H9 (cell line): ENCODE measurements around the gene PCGF6. TPM values are rescaled to one million over a fixed set of nuclear protein-coding genes. Genes with fewer than 3 reads are reported as not detected.

ENCODE experiments used
- DNase-seq: peaks from one replicate; pipeline ENCODE4 v3.0.0-alpha.2; 2017
- H2AFZ ChIP-seq: one replicate; pipeline ENCODE4 v1.6.1; 2013; ENCODE audit warnings: mild to moderate bottlenecking, low read length, control low read depth, moderate library complexity
- H2AK5ac ChIP-seq: 2 replicates; pipeline ENCODE4 v1.6.1; 2013; ENCODE audit warnings: low read length, control low read depth, mixed read lengths; ENCODE audit not compliant: insufficient read length
- H2BK120ac ChIP-seq: one replicate; pipeline ENCODE4 v1.6.1; 2013; ENCODE audit warnings: low read depth, mild to moderate bottlenecking, low read length, control low read depth, inconsistent platforms; ENCODE audit not compliant: poor library complexity, severe bottlenecking
- H2BK12ac ChIP-seq: 2 replicates; pipeline ENCODE4 v1.6.1; 2013; ENCODE audit warnings: low read length, control low read depth, mixed read lengths, low read depth; ENCODE audit not compliant: insufficient read length
- H2BK15ac ChIP-seq: 2 replicates; pipeline ENCODE4 v1.6.1; 2013; ENCODE audit warnings: low read depth, low read length, control low read depth
- H2BK20ac ChIP-seq: one replicate; pipeline ENCODE4 v1.6.1; 2013; ENCODE audit warnings: low read depth, mild to moderate bottlenecking, low read length, control low read depth, inconsistent platforms; ENCODE audit not compliant: poor library complexity, severe bottlenecking
- H2BK5ac ChIP-seq: 2 replicates; pipeline ENCODE4 v1.6.1; 2013; ENCODE audit warnings: low read length, control low read depth, mixed read lengths; ENCODE audit not compliant: insufficient read length
- H3K14ac ChIP-seq: 2 replicates; pipeline ENCODE4 v1.6.1; 2013; ENCODE audit warnings: low read length, control low read depth; ENCODE audit not compliant: insufficient read depth
- H3K18ac ChIP-seq: 2 replicates; pipeline ENCODE4 v1.6.1; 2013; ENCODE audit warnings: low read depth, mild to moderate bottlenecking, mixed read lengths, low read length, control low read depth; ENCODE audit not compliant: insufficient read length
- H3K23ac ChIP-seq: 2 replicates; pipeline ENCODE4 v1.6.1; 2013; ENCODE audit warnings: low read length, control low read depth, mixed read lengths, low read depth; ENCODE audit not compliant: insufficient read length
- H3K23me2 ChIP-seq: 2 replicates; pipeline ENCODE4 v1.6.1; 2013; ENCODE audit warnings: low read depth, mild to moderate bottlenecking, mixed read lengths, low read length, control low read depth; ENCODE audit not compliant: insufficient read length, poor library complexity, severe bottlenecking
- H3K27ac ChIP-seq: 2 replicates; pipeline ENCODE4 v1.5.1; 2013; ENCODE audit warnings: low read length, control low read depth, mixed read lengths, low read depth; ENCODE audit not compliant: insufficient read length
- H3K27me3 ChIP-seq: 2 replicates; pipeline ENCODE4 v1.6.1; 2013; ENCODE audit warnings: low read length, control low read depth, inconsistent platforms; ENCODE audit not compliant: insufficient read depth
- H3K4ac ChIP-seq: 2 replicates; pipeline ENCODE4 v1.6.1; 2013; ENCODE audit warnings: low read depth, mild to moderate bottlenecking, control low read depth, inconsistent platforms, low read length, moderate library complexity
- H3K4me1 ChIP-seq: 2 replicates; pipeline ENCODE4 v1.6.1; 2013; ENCODE audit warnings: low read length, control low read depth, inconsistent platforms; ENCODE audit not compliant: insufficient read depth
- H3K4me2 ChIP-seq: 2 replicates; pipeline ENCODE4 v1.6.1; 2013; ENCODE audit warnings: low read length, control low read depth, mixed read lengths; ENCODE audit not compliant: insufficient read length, insufficient read depth
- H3K56ac ChIP-seq: 2 replicates; pipeline ENCODE4 v1.6.1; 2013; ENCODE audit warnings: low read depth, mild to moderate bottlenecking, mixed read lengths, low read length, control low read depth; ENCODE audit not compliant: insufficient read length
- H3K79me1 ChIP-seq: 2 replicates; pipeline ENCODE4 v1.6.1; 2013; ENCODE audit warnings: low read depth, mild to moderate bottlenecking, moderate library complexity, low read length, control low read depth, inconsistent platforms; ENCODE audit not compliant: insufficient read depth, poor library complexity, severe bottlenecking
- H3K79me2 ChIP-seq: 2 replicates; pipeline ENCODE4 v1.6.1; 2013; ENCODE audit warnings: low read length, control low read depth, inconsistent platforms; ENCODE audit not compliant: insufficient read depth
- H3K9ac ChIP-seq: 2 replicates; pipeline ENCODE4 v1.6.1; 2013; ENCODE audit warnings: low read length, control low read depth, mixed read lengths; ENCODE audit not compliant: insufficient read length; ENCODE audit errors: extremely low read depth
- H3K9me3 ChIP-seq: one replicate; pipeline ENCODE4 v1.6.1; 2013; ENCODE audit warnings: low read depth, low read length, inconsistent platforms; ENCODE audit not compliant: control insufficient read depth
- H3T11ph ChIP-seq: one replicate; pipeline ENCODE4 v1.6.1; 2013; ENCODE audit warnings: mild to moderate bottlenecking, low read length, control low read depth, inconsistent platforms
- H4K20me1 ChIP-seq: one replicate; pipeline ENCODE4 v1.6.1; 2013; ENCODE audit not compliant: control insufficient read depth, insufficient read length, insufficient read depth
- H4K5ac ChIP-seq: 2 replicates; pipeline ENCODE4 v1.6.1; 2013; ENCODE audit warnings: low read depth, mild to moderate bottlenecking, mixed read lengths, low read length, control low read depth; ENCODE audit not compliant: insufficient read length
- H4K8ac ChIP-seq: replicated peaks from 2 replicates; pipeline ENCODE4 v1.6.1; 2013; ENCODE audit warnings: low read length, control low read depth, mixed read lengths, low read depth; ENCODE audit not compliant: insufficient read length
- H4K91ac ChIP-seq: 2 replicates; pipeline ENCODE4 v1.6.1; 2013; ENCODE audit warnings: low read depth, mild to moderate bottlenecking, moderate library complexity, mixed read lengths, low read length, control low read depth; ENCODE audit not compliant: insufficient read length
- H3K27ac Mint-ChIP-seq, 3 experiments: 2 replicates in 2 of 3; 3 replicates in 1 of 3; pipeline ENCODE4 v1.8.0; 2020 to 2021; ENCODE audit warnings: mixed read lengths in 3 of 3, mild to moderate bottlenecking in 1 of 3, moderate library complexity in 1 of 3
- H3K27me3 Mint-ChIP-seq: 2 replicates; pipeline ENCODE4 v1.8.0; 2021; ENCODE audit warnings: low read depth, mild to moderate bottlenecking, moderate library complexity, mixed read lengths
- H3K36me3 Mint-ChIP-seq, 3 experiments: 2 replicates in 2 of 3; 3 replicates in 1 of 3; pipeline ENCODE4 v1.8.0; 2020 to 2021; ENCODE audit warnings: low read depth in 3 of 3, mixed read lengths in 3 of 3; ENCODE audit not compliant: insufficient read depth in 1 of 3
- H3K4me1 Mint-ChIP-seq, 2 experiments: 2 replicates each; pipeline ENCODE4 v1.8.0; 2020; ENCODE audit warnings: mixed read lengths in 2 of 2
- H3K4me3 Mint-ChIP-seq, 2 experiments: 2 replicates in 1 of 2; 3 replicates in 1 of 2; pipeline ENCODE4 v1.8.0; 2020 to 2021; ENCODE audit warnings: mild to moderate bottlenecking in 2 of 2, mixed read lengths in 2 of 2, moderate library complexity in 1 of 2
- H3K9me3 Mint-ChIP-seq, 2 experiments: 2 replicates in 1 of 2; 3 replicates in 1 of 2; pipeline ENCODE4 v1.8.0; 2020; ENCODE audit warnings: mild to moderate bottlenecking in 2 of 2, mixed read lengths in 2 of 2, moderate library complexity in 1 of 2
- WGBS: extraction: QIAGEN DNeasy Blood & Tissue Kit; methylation state at CpG from one replicate; pipeline ENCODE4 v1.1.7; 2013; ENCODE audit warnings: missing lambda C conversion rate, low lambda C conversion rate, mixed read lengths; ENCODE audit not compliant: insufficient read length; ENCODE audit errors: extremely low coverage; 5-methylcytosine and 5-hydroxymethylcytosine counted together
- total RNA-seq: library from RNA; stranded (reverse); gene quantifications from 2 replicates; pipeline ENCODE4 v1.2.1, GENCODE V29; 2021
- TF ChIP-seq, protein P1 (sequence below): fragments of 200-600 bp; sonication (generic); conservative IDR thresholded peaks from 3 replicates; pipeline ENCODE4 v1.8.0; 2021; ENCODE audit warnings: antibody characterized with exemption, mild to moderate bottlenecking

Gene PCGF6
- total RNA-seq, 1 experiment from 2014 or later: 23.5 TPM

DNA sequence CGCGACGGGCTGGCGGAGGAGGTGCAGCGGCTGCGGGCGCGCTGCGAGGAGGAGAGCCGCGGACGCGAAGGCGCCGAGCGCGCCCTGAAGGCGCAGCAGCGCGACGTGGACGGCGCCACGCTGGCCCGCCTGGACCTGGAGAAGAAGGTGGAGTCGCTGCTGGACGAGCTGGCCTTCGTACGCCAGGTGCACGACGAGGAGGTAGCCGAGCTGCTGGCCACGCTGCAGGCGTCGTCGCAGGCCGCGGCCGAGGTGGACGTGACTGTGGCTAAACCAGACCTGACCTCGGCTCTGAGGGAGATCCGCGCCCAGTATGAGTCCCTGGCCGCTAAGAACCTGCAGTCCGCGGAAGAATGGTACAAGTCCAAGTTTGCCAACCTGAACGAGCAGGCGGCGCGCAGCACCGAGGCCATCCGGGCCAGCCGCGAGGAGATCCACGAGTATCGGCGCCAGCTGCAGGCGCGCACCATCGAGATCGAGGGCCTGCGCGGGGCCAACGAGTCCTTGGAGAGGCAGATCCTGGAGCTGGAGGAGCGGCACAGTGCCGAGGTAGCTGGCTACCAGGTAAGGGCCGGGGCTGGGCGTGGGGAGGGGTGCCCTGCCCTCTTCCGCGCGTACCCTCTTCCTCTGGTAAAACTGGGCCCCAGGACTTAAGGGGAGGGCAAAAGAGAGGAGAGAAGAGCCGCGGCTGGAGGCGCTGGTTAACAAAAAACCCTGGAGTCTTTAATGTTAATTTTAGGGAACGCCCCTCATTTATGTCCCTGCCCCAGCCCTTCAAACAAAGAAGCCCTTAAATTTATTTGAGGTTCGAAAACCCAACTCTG lies 73.0 kb downstream of the PCGF6 start:
- no peaks in the 10 kb centered on the region for H3K36me3 Mint-ChIP-seq
- no peaks in the 10 kb centered on the region for H3K79me2 ChIP-seq
- peak overlapping the region; percentile 33 for H3K4me2 ChIP-seq
- H3K9ac ChIP-seq: no peak overlapping the region
- peaks cover 26 to 31% of the 10 kb centered on the region in 2 experiments for H3K4me1 Mint-ChIP-seq
- no CpG with 5 or more reads among the region's 76 CpGs for WGBS
- H3K27me3 ChIP-seq: peaks cover 24% of the 10 kb centered on the region
- H2BK120ac ChIP-seq: no peak overlapping the region
- H4K5ac ChIP-seq: no peak overlapping the region
- no peak overlapping the region for H4K8ac ChIP-seq
- H2AFZ ChIP-seq: no peak overlapping the region
- no peaks in the 10 kb centered on the region; a peak in 1 of 5 replicates for H3K9me3 Mint-ChIP-seq
- H2AK5ac ChIP-seq: no peak overlapping the region
- no peak overlapping the region for H3K23ac ChIP-seq
- TF ChIP-seq, protein P1, sequence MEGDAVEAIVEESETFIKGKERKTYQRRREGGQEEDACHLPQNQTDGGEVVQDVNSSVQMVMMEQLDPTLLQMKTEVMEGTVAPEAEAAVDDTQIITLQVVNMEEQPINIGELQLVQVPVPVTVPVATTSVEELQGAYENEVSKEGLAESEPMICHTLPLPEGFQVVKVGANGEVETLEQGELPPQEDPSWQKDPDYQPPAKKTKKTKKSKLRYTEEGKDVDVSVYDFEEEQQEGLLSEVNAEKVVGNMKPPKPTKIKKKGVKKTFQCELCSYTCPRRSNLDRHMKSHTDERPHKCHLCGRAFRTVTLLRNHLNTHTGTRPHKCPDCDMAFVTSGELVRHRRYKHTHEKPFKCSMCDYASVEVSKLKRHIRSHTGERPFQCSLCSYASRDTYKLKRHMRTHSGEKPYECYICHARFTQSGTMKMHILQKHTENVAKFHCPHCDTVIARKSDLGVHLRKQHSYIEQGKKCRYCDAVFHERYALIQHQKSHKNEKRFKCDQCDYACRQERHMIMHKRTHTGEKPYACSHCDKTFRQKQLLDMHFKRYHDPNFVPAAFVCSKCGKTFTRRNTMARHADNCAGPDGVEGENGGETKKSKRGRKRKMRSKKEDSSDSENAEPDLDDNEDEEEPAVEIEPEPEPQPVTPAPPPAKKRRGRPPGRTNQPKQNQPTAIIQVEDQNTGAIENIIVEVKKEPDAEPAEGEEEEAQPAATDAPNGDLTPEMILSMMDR: no peak
- peaks cover 14% of the 10 kb centered on the region for H3K23me2 ChIP-seq
- no peak overlapping the region for H3K27ac ChIP-seq
- no peak overlapping the region for H3T11ph ChIP-seq
- H3K79me1 ChIP-seq: no peaks in the 10 kb centered on the region
- DNase-seq: peak; percentile 40
- peak overlapping the region; percentile 73 to 75 for H3K4me3 Mint-ChIP-seq
- H3K18ac ChIP-seq: no peak overlapping the region
- no peaks in the 10 kb centered on the region; the same call in 1 of the 2 replicates for H3K4me1 ChIP-seq
- no peak overlapping the region for H3K27ac Mint-ChIP-seq
- no peak overlapping the region for H2BK5ac ChIP-seq
- no peaks in the 10 kb centered on the region for H3K9me3 ChIP-seq
- H3K14ac ChIP-seq: no peak overlapping the region
- H2BK12ac ChIP-seq: no peak overlapping the region
- H2BK20ac ChIP-seq: no peak overlapping the region
- no peaks in the 10 kb centered on the region for H4K20me1 ChIP-seq
- H2BK15ac ChIP-seq: no peak overlapping the region
- H3K27me3 Mint-ChIP-seq: peaks cover 66% of the 10 kb centered on the region
- no peak overlapping the region for H4K91ac ChIP-seq
- no peak overlapping the region for H3K4ac ChIP-seq
- no peak overlapping the region for H3K56ac ChIP-seq
